ES-I3 (cell line): ENCODE measurements around the gene RXRG.

Experiments used
- H3K36me3 ChIP-seq: 2 replicates; pipeline ENCODE4 v1.6.1; 2013; ENCODE audit warnings: mild to moderate bottlenecking, low read length, control low read depth, moderate library complexity; ENCODE audit not compliant: insufficient read depth
- H3K4me1 ChIP-seq: 2 replicates; pipeline ENCODE4 v1.6.1; 2013; ENCODE audit warnings: mild to moderate bottlenecking, control low read depth, low read length; ENCODE audit not compliant: insufficient read depth
- H3K9ac ChIP-seq: 2 replicates; pipeline ENCODE4 v1.6.1; 2013; ENCODE audit warnings: low read depth, mild to moderate bottlenecking, low read length, moderate library complexity
- H3K9me3 ChIP-seq: 2 replicates; pipeline ENCODE4 v1.6.1; 2013; ENCODE audit warnings: mild to moderate bottlenecking, low read length, moderate library complexity; ENCODE audit not compliant: control insufficient read depth, insufficient read depth

Gene RXRG

GRCh38 chr1:165383599-165384405, 61.1 kb downstream of the RXRG start:
- H3K9me3 ChIP-seq = no peaks in the 10 kb centered on the region
- H3K36me3 ChIP-seq = no peaks in the 10 kb centered on the region
- H3K4me1 ChIP-seq = peaks cover 7% of the 10 kb centered on the region; the same call in 1 of the 2 replicates
- no peak overlapping the region for H3K9ac ChIP-seq

DNA sequence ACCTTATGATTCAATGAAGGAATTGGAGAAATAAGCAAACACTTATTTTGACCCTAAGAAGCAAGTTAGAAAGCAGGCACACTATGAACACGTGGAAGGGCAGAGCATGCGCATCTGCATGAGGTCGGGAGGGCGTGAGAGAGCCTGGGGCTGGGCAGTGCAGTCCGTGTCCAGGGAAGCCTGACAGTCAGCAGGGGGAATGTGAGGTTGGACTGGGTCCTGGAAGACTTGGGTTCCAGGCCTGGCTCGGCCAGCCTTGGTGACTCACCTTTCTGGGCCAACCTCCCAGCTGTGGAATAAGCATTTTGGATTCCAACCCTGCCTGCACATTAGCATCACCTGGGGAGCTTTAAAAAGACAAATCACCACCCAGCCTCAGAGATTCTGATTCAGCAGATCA, 61.9 kb downstream of the RXRG start:
- Histone ChIP-seq H3K9ac (no peak overlapping the region), H3K4me1 (peaks cover 7% of the 10 kb centered on the region; the same call in 1 of the 2 replicates), H3K9me3 (no peaks in the 10 kb centered on the region), H3K36me3 (no peaks in the 10 kb centered on the region)

- no peaks in the 10 kb centered on the region for H3K9me3 ChIP-seq
Observed at GRCh38 chr1:165381745-165382505, 63.0 kb downstream of the RXRG start.

GRCh38 chr1:165376811-165377311, 68.1 kb downstream of the RXRG start:
- Histone ChIP-seq H3K4me1 (no peaks in the 10 kb centered on the region; the same call in 1 of the 2 replicates), H3K9me3 (no peaks in the 10 kb centered on the region), H3K36me3 (no peaks in the 10 kb centered on the region), H3K9ac (peak overlapping the region; percentile 64; the same call in 1 of the 2 replicates)

More at GRCh38 chr1:165381745-165382505, 63.0 kb downstream of the RXRG start:
- Histone ChIP-seq H3K36me3 (no peaks in the 10 kb centered on the region), H3K4me1 (peaks cover 7% of the 10 kb centered on the region; the same call in 1 of the 2 replicates), H3K9ac (no peak overlapping the region)

- Histone ChIP-seq H3K36me3 (no peaks in the 10 kb centered on the region), H3K4me1 (no peaks in the 10 kb centered on the region; the same call in 1 of the 2 replicates), H3K9me3 (no peaks in the 10 kb centered on the region), H3K9ac (peak overlapping the region; percentile 64)
Observed at GRCh38 chr1:165376041-165376810, 68.7 kb downstream of the RXRG start.

GRCh38 chr1:165375623-165376022, 69.3 kb downstream of the RXRG start:
- Histone ChIP-seq H3K9ac (peak overlapping the region; percentile 64), H3K4me1 (no peaks in the 10 kb centered on the region; the same call in 1 of the 2 replicates), H3K9me3 (no peaks in the 10 kb centered on the region), H3K36me3 (no peaks in the 10 kb centered on the region)

DNA sequence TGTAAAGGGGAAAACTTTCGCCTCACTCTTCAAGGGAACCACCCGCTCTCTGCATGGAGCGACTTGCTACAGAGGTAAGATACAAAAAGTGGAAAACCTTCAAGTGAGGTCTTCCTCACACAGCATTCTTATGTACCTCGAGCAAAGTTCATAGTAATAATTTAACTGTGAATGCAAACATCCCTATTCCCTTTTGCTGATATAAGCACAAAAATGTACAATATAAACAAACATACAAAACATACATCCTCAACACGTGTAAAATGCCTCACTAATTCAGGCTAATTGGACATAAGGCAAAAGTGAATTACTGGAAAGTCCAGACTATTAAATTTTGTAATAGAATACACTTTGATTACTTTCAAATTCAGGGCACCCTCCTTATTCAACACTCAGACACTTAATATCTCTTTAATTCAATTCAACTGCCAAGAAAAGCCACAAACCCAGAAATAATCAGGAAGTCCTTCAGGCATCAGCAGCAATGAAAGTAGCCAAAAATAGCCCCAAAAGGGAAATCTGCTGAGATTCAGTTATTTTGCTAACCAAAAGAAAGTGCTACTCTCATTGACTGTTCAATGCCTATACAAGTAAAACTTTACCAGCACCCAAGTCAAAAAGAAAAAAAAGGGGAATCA, 73.2 kb downstream of the RXRG start:
- Histone ChIP-seq H3K4me1 (no peaks in the 10 kb centered on the region; the same call in 1 of the 2 replicates), H3K9me3 (no peaks in the 10 kb centered on the region), H3K9ac (no peak overlapping the region), H3K36me3 (no peaks in the 10 kb centered on the region)

DNA sequence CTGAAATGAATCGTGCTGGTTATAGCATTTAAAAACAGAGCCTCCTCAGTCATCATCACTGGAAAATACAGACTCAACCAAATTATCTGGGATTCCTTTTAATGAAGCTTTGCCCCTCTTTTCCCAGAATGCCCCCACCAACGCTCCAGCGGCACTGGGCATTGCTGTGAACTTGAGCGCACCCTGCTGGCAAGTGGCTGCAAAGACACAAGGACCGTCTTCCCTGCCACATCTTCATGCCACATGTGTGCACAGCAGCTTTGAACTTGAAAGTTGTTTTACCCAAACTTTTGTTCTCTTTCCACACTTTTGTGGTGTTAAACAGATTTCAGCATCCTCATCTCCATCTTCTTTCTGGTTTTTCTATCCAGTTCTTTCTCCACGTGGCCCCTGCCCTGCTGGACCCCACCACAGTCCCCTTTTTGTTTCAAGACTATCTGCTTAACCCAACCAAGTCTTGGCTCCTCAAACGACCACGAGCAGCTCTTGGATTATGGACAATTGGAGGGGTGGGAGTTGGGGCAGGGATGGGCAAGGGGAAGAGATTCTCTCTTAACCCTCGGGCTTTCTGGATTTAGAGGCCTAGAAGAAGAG, 75.6 kb downstream of the RXRG start:
- no peaks in the 10 kb centered on the region for H3K36me3 ChIP-seq
- no peaks in the 10 kb centered on the region for H3K9me3 ChIP-seq
- no peak overlapping the region for H3K9ac ChIP-seq
- no peaks in the 10 kb centered on the region for H3K4me1 ChIP-seq

GRCh38 chr1:165367375-165367993, 77.4 kb downstream of the RXRG start:
- no peak overlapping the region for H3K9ac ChIP-seq
- no peaks in the 10 kb centered on the region for H3K4me1 ChIP-seq
- H3K36me3 ChIP-seq = no peaks in the 10 kb centered on the region
- H3K9me3 ChIP-seq = no peaks in the 10 kb centered on the region

GRCh38 chr1:165365341-165365740, 79.6 kb downstream of the RXRG start:
- Histone ChIP-seq H3K9ac (no peak overlapping the region), H3K4me1 (no peaks in the 10 kb centered on the region), H3K36me3 (no peaks in the 10 kb centered on the region), H3K9me3 (no peaks in the 10 kb centered on the region)

- Histone ChIP-seq H3K36me3 (no peaks in the 10 kb centered on the region), H3K9ac (no peak overlapping the region), H3K9me3 (no peaks in the 10 kb centered on the region), H3K4me1 (no peaks in the 10 kb centered on the region)
Observed at GRCh38 chr1:165364568-165365133, 80.3 kb downstream of the RXRG start.

DNA sequence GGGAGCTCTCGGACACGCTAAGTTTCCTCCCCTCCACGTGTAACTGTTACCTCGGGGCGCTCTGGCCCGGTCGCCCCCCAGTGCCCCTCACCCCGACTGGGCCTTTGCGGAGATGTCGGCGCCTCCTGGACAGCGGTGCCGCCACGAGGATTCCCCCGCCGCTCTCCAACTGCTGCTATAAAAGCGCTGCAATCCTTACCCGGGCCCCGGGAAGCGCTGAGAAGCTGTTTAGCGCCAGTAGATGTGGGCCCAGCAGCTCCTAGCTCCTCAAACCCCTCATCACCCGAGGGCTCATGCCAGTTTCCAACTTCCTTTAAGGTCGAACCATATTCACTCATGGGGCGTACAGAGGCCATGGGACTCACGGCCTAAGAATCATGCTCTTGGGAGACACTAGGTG, 88.0 kb downstream of the RXRG start:
- no peaks in the 10 kb centered on the region for H3K9me3 ChIP-seq
- peak overlapping the region; percentile 56; the same call in 1 of the 2 replicates for H3K9ac ChIP-seq
- no peaks in the 10 kb centered on the region for H3K36me3 ChIP-seq
- H3K4me1 ChIP-seq = 0 out of 2 replicates have a peak, but pooled peaks cover under 1% of the 10 kb centered on the region
